ENCODE results near the gene SYNGAP1.

The SYNGAP1 gene

GRCh38 chr6:33438978-33439594 lies 19.2 kb downstream of the SYNGAP1 start:
- TF ChIP-seq CTCF (IDR thresholded peaks at IDR 0.05) (no peak), ZFX (IDR thresholded peaks at IDR 0.05; ENCODE audit: borderline replicate concordance) (no peak)
- no peak overlapping the region for H3K27ac ChIP-seq

GRCh38 chr6:33439956-33440648 lies 20.2 kb downstream of the SYNGAP1 start:
- no peak overlapping the region for H3K27ac ChIP-seq
- TF ChIP-seq CTCF (IDR thresholded peaks at IDR 0.05) (no peak), ZFX (IDR thresholded peaks at IDR 0.05; ENCODE audit: borderline replicate concordance) (no peak)

- TF ChIP-seq CTCF (IDR thresholded peaks at IDR 0.05) (no peak), ZFX (IDR thresholded peaks at IDR 0.05; ENCODE audit: borderline replicate concordance) (no peak)
- H3K27ac ChIP-seq, result no peak overlapping the region
Observed at GRCh38 chr6:33440649-33441309, 20.9 kb downstream of the SYNGAP1 start.

- H3K27ac ChIP-seq, result no peak overlapping the region
- TF ChIP-seq ZFX (IDR thresholded peaks at IDR 0.05; ENCODE audit: borderline replicate concordance) (no peak), CTCF (IDR thresholded peaks at IDR 0.05) (no peak)
Observed at GRCh38 chr6:33441457-33441856, 21.6 kb downstream of the SYNGAP1 start.

- no peak overlapping the region for H3K27ac ChIP-seq
- TF ChIP-seq ZFX (IDR thresholded peaks at IDR 0.05; ENCODE audit: borderline replicate concordance) (no peak), CTCF (IDR thresholded peaks at IDR 0.05) (no peak)
Observed at GRCh38 chr6:33442283-33442682, 22.4 kb downstream of the SYNGAP1 start.

GRCh38 chr6:33443025-33443424 lies 23.2 kb downstream of the SYNGAP1 start:
- H3K27ac ChIP-seq, result no peak overlapping the region
- TF ChIP-seq CTCF (IDR thresholded peaks at IDR 0.05) (no peak), ZFX (IDR thresholded peaks at IDR 0.05; ENCODE audit: borderline replicate concordance) (no peak)

All from 22Rv1 (cell line).